PC-3 (cell line): ENCODE data around the gene PDE6G. TPM values are rescaled to one million over a fixed set of nuclear protein-coding genes. Genes with fewer than 3 reads are reported as not detected.

ENCODE experiments used
- ATAC-seq: fragments of 200-7000 bp; cut with Tn5 transposase; 2 replicates; pipeline ENCODE4 v1.9.1; 2020; ENCODE audit warnings: mild to moderate bottlenecking, moderate library complexity
- BruUV-seq: library from RNA; stranded (reverse); fragments of 400-500 nt; replicated peaks from 2 replicates; lab custom pipeline; 2021; lab: Mats Ljungman, UMichigan
- CTCF ChIA-PET: fragments of 300-600 bp; sonication (Branson Sonifier 250); formaldehyde crosslinking; loops from one replicate; lab custom pipeline; 2022; ENCODE audit warnings: antibody characterized with exemption; lab: Charles Lee
- POLR2A ChIA-PET: fragments of 300-600 bp; sonication (Branson Sonifier 250); formaldehyde crosslinking; loops from one replicate; lab custom pipeline; 2022; ENCODE audit warnings: antibody characterized with exemption; ENCODE audit not compliant: unreplicated experiment; lab: Charles Lee
- DNase-seq: peaks from one replicate; pipeline ENCODE4 v3.0.0-alpha.2; 2015
- H2AFZ ChIP-seq: fragments of 300-600 bp; sonication (generic); 2 replicates; pipeline ENCODE4 v1.6.0; 2016; ENCODE audit warnings: antibody characterized with exemption, low read length
- H3F3A ChIP-seq: fragments of 300-600 bp; sonication (generic); one replicate; pipeline ENCODE4 v1.6.0; 2017; ENCODE audit warnings: antibody characterized with exemption, low read length, control low read depth, mild to moderate bottlenecking; ENCODE audit not compliant: unreplicated experiment
- H3K27ac ChIP-seq: fragments of 300-600 bp; sonication (generic); 2 replicates; pipeline ENCODE4 v1.5.1; 2016; ENCODE audit warnings: mild to moderate bottlenecking, low read length
- H3K27me3 ChIP-seq: fragments of 300-600 bp; sonication (generic); 2 replicates; pipeline ENCODE4 v1.6.1; 2016; ENCODE audit warnings: low read length, mixed read lengths
- H3K36me3 ChIP-seq: fragments of 300-600 bp; sonication (generic); 2 replicates; pipeline ENCODE4 v1.6.1; 2016; ENCODE audit warnings: low read depth, mixed run types, low read length, mixed read lengths
- H3K4me1 ChIP-seq: fragments of 300-600 bp; sonication (generic); 2 replicates; pipeline ENCODE4 v1.5.1; 2016; ENCODE audit warnings: low read length; ENCODE audit not compliant: insufficient read depth
- H3K4me2 ChIP-seq: fragments of 300-600 bp; sonication (generic); 2 replicates; pipeline ENCODE4 v1.6.0; 2016; ENCODE audit warnings: low read length
- H3K4me3 ChIP-seq: fragments of 300-600 bp; sonication (generic); 2 replicates; pipeline ENCODE4 v1.5.1; 2016; ENCODE audit warnings: mild to moderate bottlenecking, low read length, mixed read lengths
- H3K79me2 ChIP-seq: fragments of 300-600 bp; sonication (generic); 2 replicates; pipeline ENCODE4 v1.6.1; 2017; ENCODE audit warnings: low read length, mixed read lengths
- H3K9ac ChIP-seq: fragments of 300-600 bp; sonication (generic); 2 replicates; pipeline ENCODE4 v1.6.0; 2016; ENCODE audit warnings: mild to moderate bottlenecking, low read length
- H3K9me2 ChIP-seq: fragments of 300-600 bp; sonication (generic); replicated peaks from 2 replicates; pipeline ENCODE4 v1.6.1; 2016; ENCODE audit warnings: mixed run types, low read length, mixed read lengths
- H3K9me3 ChIP-seq: fragments of 300-600 bp; sonication (generic); 2 replicates; pipeline ENCODE4 v1.6.1; 2016; ENCODE audit warnings: low read length, mixed read lengths
- H4K20me1 ChIP-seq: fragments of 300-600 bp; sonication (generic); 2 replicates; pipeline ENCODE4 v1.6.1; 2016; ENCODE audit warnings: low read length, mixed read lengths
- EZH2 ChIP-seq: fragments of 300-600 bp; sonication (generic); IDR thresholded peaks from one replicate; pipeline ENCODE4 v1.6.1; 2017; ENCODE audit warnings: antibody characterized with exemption, mild to moderate bottlenecking, low read length; ENCODE audit not compliant: unreplicated experiment
- EZH2phosphoT487 ChIP-seq: fragments of 300-600 bp; sonication (generic); IDR thresholded peaks from 2 replicates; pipeline ENCODE4 v1.6.1; 2018; ENCODE audit warnings: mild to moderate bottlenecking, antibody characterized with exemption, low read length, borderline replicate concordance
- intact Hi-C: fragments of 100-400 bp; cut with micrococcal nuclease; formaldehyde crosslinking; loops from 2 replicates; pipeline ENCODE4 v1.9.0; 2023
- total RNA-seq: library from RNA; depleted of rRNA; stranded (reverse); fragments of >200 nt; gene quantifications from 2 replicates; pipeline ENCODE4 v1.2.3, GENCODE V29; 2014
- TF ChIP-seq, protein P1 (sequence below): fragments of 300-600 bp; sonication (generic); conservative IDR thresholded peaks from 2 replicates; pipeline ENCODE4 v1.5.1; 2017; ENCODE audit warnings: antibody characterized with exemption, low read depth, mild to moderate bottlenecking, low read length

PDE6G gene
- total RNA-seq, 1 experiment from 2014 or later: not detected

DNA sequence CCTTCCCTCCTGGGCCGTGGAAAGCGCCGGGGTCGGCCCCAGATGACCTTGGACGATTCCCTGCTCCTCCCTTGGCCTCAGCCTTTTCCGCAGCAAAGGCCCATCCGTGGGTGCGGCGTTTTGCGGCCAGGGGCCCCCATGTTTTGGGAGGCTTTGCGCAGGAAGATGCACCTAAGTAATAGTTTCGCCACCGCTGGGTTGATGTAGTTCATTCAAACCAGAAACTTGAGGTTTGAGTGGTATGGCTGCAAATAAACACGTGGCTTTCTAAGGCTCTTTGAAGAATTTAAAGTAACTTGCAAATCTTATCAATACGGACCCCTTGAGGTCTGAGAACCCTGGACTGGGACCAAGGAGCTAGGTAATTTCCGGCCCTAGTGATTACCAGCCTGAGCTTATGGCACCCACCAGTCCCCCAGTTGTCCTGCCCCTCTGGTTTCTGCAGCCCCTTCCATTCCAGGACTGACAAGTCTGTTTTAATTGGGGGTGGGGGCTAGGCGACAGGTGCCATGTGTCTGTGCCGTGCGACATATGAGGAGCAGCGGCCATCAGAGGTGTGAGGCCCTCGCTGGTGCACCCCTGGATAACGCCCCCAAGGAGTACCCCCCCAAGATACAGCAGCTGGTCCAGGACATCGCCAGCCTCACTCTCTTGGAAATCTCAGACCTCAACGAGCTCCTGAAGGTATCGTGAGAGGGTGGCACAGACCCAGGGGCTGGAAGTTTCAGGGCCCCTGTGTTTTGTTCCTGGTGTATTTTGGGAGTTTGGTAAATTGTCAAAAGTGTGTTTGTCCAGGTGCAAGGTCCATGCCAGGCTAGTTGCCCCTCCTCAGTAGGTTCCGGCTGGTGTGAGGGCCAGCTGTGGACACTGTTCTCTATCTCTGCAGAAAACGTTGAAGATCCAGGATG is 47.7 kb upstream of the PDE6G start:
- ChIA-PET CTCF (no interaction called here), POLR2A (interaction anchor here (0.8 to 1.0 kb wide), 3 partner anchors 9 to 325 kb away, joined by 3 to 10 read pairs (median 6); no protein-coding TSS in a partner anchor)
- Histone ChIP-seq H3K36me3 (peaks cover 45% of the 10 kb centered on the region), H3K27me3 (no peaks in the 10 kb centered on the region), H4K20me1 (peaks cover 15% of the 10 kb centered on the region; the same call in 1 of the 2 replicates), H3K9me2 (no peaks in the 10 kb centered on the region), H3F3A (peaks cover 3% of the 10 kb centered on the region), H3K9me3 (no peaks in the 10 kb centered on the region), H2AFZ (peak overlapping the region; percentile 62; the same call in 1 of the 2 replicates), H3K79me2 (peaks cover 74% of the 10 kb centered on the region), H3K4me2 (peak overlapping the region; percentile 97), H3K4me1 (peaks cover 22% of the 10 kb centered on the region), H3K27ac (peak overlapping the region; percentile 74), H3K9ac (peak overlapping the region; percentile 99), H3K4me3 (peak overlapping the region; percentile 75)
- DNase-seq: no peak
- TF ChIP-seq EZH2 (no peak), EZH2phosphoT487 (no peak)
- TF ChIP-seq, protein P1, sequence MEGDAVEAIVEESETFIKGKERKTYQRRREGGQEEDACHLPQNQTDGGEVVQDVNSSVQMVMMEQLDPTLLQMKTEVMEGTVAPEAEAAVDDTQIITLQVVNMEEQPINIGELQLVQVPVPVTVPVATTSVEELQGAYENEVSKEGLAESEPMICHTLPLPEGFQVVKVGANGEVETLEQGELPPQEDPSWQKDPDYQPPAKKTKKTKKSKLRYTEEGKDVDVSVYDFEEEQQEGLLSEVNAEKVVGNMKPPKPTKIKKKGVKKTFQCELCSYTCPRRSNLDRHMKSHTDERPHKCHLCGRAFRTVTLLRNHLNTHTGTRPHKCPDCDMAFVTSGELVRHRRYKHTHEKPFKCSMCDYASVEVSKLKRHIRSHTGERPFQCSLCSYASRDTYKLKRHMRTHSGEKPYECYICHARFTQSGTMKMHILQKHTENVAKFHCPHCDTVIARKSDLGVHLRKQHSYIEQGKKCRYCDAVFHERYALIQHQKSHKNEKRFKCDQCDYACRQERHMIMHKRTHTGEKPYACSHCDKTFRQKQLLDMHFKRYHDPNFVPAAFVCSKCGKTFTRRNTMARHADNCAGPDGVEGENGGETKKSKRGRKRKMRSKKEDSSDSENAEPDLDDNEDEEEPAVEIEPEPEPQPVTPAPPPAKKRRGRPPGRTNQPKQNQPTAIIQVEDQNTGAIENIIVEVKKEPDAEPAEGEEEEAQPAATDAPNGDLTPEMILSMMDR: no peak
- no peak for ATAC-seq
- intact Hi-C loops: no loop called here
- BruUV-seq: TSS peak; percentile 42

DNA sequence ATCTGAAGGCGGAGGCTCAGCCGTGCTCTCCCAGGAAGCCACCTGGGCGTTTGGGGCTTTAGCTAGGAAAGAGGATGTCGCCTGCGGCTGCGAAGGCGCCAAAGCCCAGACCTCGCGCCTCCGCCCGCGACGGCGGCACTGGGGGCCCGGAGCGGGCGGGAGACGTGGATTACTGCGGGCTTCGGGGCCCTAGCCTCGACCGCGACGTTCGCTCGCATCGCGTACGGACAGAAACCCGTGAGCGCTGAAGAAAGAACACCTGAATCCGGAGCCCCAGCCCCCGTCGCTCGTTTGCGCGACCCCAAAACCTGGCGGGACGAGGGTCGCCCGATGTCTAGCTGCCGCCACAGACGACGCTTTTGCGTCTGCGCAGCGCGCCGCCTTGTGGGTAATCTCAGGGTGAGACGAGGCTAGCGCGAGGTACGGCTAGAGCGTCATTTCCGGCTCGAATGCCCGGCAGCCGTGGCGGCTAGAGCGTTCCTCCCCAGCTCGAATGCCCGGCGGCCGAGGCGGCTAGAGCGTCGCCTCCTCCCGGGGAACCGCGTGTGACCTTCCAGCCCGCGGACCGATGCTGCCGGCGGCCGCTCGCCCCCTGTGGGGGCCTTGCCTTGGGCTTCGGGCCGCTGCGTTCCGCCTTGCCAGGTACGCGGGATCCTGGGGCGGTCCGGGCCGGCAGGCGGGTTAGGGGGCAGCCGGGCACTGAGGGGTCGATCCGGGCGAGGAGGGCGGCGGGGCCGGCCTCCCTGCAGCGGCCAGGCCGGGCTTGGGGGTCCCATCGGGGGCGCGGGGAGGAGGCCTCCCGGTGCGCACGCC is 46.8 kb upstream of the PDE6G start, which contains the start of gene MRPL12:
TSS of gene MRPL12 (plus strand) at position 434 of the 813 bp plus-strand sequence. CDS start at position 569, 135 bp downstream.
- peak within 1 kb of the TSS; percentile 62 for H2AFZ ChIP-seq
- POLR2A ChIA-PET: interaction anchor here (0.6 to 1.0 kb wide), 7 partner anchors 10 to 324 kb away, joined by 3 to 10 read pairs (median 4); partner anchors contain the start of genes CCDC137 and PCYT2
- peaks cover 22% of the 10 kb centered on the region for H3K4me1 ChIP-seq
- H3K36me3 ChIP-seq: peaks cover 51% of the 10 kb centered on the region
- no peaks in the 10 kb centered on the region for H3K27me3 ChIP-seq
- H3K27ac ChIP-seq: peak within 1 kb of the TSS; percentile 74
- no TSS peak for BruUV-seq
- H3K4me3 ChIP-seq: peak within 1 kb of the TSS; percentile 75
- H3K9ac ChIP-seq: peak within 1 kb of the TSS; percentile 99
- peaks cover 3% of the 10 kb centered on the region for H3F3A ChIP-seq
- no peaks in the 10 kb centered on the region for H3K9me2 ChIP-seq
- TF ChIP-seq, protein P1: no peak
- no peak for TF ChIP-seq EZH2
- TF ChIP-seq EZH2phosphoT487: no peak
- no peaks in the 10 kb centered on the region for H3K9me3 ChIP-seq
- H3K4me2 ChIP-seq: peak within 1 kb of the TSS; percentile 97
- peak; percentile 95 for DNase-seq
- peak; percentile 80 for ATAC-seq
- intact Hi-C loops: no loop called here
- H3K79me2 ChIP-seq: peaks cover 83% of the 10 kb centered on the region
- H4K20me1 ChIP-seq: peaks cover 15% of the 10 kb centered on the region; the same call in 1 of the 2 replicates
- CTCF ChIA-PET: no interaction called here
